Progenitor cell of endocrine pancreas (in vitro differentiated cells): Measurements from ENCODE around the gene LGSN. TPM values are rescaled to one million over a fixed set of nuclear protein-coding genes. Genes with fewer than 3 reads are reported as not detected.
"Not testable (repeated sequence)": the region's sequence is repeated elsewhere in the genome, so short reads cannot be mapped to it uniquely, and the experiment has no call there.

ENCODE experiments used
- DNase-seq: peaks from one replicate; pipeline ENCODE4 v3.0.0; 2021; ENCODE audit warnings: low spot score; ENCODE audit not compliant: unreplicated experiment
- H3K27ac Mint-ChIP-seq: 2 replicates; pipeline ENCODE4 v1.8.0; 2021; ENCODE audit warnings: mild to moderate bottlenecking, moderate library complexity, mixed read lengths
- H3K27me3 Mint-ChIP-seq: 2 replicates; pipeline ENCODE4 v1.8.0; 2021; ENCODE audit warnings: mixed read lengths
- H3K36me3 Mint-ChIP-seq: 2 replicates; pipeline ENCODE4 v1.8.0; 2022; ENCODE audit warnings: mixed read lengths; ENCODE audit not compliant: insufficient read depth
- H3K4me1 Mint-ChIP-seq: 2 replicates; pipeline ENCODE4 v1.8.0; 2021; ENCODE audit warnings: low read depth, mixed read lengths
- H3K4me3 Mint-ChIP-seq: 2 replicates; pipeline ENCODE4 v1.8.0; 2021; ENCODE audit warnings: low read depth, mild to moderate bottlenecking, moderate library complexity, mixed read lengths
- H3K9me3 Mint-ChIP-seq: 2 replicates; pipeline ENCODE4 v1.8.0; 2021; ENCODE audit warnings: low read depth, mixed read lengths
- total RNA-seq: library from RNA; stranded (reverse); gene quantifications from 2 replicates; pipeline ENCODE4 v1.2.1, GENCODE V29; 2021
- TF ChIP-seq, protein P1 (sequence below): fragments of 200-600 bp; sonication (generic); IDR thresholded peaks from one replicate; pipeline ENCODE4 v1.5.0; 2021; ENCODE audit warnings: antibody characterized with exemption, mild to moderate bottlenecking; ENCODE audit not compliant: unreplicated experiment

The LGSN gene
- total RNA-seq, 1 donor from 2014 or later = not detected

DNA sequence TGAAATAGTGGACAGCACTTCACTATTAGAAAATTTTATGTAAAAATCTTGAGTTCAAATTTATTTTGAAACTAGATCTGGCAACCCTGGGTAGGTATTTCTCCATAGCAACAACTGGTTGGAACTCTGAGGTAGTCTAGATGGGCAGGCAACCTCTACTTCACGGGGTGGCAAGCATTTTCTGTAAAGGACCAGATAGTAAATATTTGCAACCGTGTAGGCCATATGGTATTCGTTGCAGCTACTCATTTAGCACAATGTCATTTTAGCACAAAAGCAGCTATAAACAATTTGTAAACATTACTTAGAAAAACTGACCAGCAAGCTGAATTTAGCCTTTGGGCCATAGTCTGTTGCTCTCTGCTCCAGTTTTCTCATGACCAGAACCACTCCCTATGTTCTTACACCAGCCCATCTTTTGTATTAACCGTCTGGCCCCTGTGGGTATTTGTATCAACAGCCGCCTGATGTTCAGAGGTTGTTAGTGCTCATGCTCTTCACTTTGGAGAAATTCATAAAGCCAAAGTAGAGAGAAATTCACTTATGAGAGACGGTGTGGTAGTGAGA is 29.2 kb downstream of the LGSN start:
- no peak for DNase-seq
- Mint-ChIP-seq H3K27ac (no peak overlapping the region), H3K36me3 (no peaks in the 10 kb centered on the region), H3K4me1 (no peaks in the 10 kb centered on the region), H3K4me3 (no peak overlapping the region), H3K27me3 (no peaks in the 10 kb centered on the region), H3K9me3 (no peaks in the 10 kb centered on the region)
- TF ChIP-seq, protein P1, sequence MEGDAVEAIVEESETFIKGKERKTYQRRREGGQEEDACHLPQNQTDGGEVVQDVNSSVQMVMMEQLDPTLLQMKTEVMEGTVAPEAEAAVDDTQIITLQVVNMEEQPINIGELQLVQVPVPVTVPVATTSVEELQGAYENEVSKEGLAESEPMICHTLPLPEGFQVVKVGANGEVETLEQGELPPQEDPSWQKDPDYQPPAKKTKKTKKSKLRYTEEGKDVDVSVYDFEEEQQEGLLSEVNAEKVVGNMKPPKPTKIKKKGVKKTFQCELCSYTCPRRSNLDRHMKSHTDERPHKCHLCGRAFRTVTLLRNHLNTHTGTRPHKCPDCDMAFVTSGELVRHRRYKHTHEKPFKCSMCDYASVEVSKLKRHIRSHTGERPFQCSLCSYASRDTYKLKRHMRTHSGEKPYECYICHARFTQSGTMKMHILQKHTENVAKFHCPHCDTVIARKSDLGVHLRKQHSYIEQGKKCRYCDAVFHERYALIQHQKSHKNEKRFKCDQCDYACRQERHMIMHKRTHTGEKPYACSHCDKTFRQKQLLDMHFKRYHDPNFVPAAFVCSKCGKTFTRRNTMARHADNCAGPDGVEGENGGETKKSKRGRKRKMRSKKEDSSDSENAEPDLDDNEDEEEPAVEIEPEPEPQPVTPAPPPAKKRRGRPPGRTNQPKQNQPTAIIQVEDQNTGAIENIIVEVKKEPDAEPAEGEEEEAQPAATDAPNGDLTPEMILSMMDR = no peak

- no peaks in the 10 kb centered on the region for H3K4me1 Mint-ChIP-seq
- H3K4me3 Mint-ChIP-seq = no peak overlapping the region
- TF ChIP-seq, protein P1 = no peak
- H3K36me3 Mint-ChIP-seq = no peaks in the 10 kb centered on the region
- H3K27ac Mint-ChIP-seq = no peak overlapping the region
- H3K9me3 Mint-ChIP-seq = no peaks in the 10 kb centered on the region
- DNase-seq = no peak
- H3K27me3 Mint-ChIP-seq = no peaks in the 10 kb centered on the region
Measured at GRCh38 chr6:63289269-63289872, 30.4 kb downstream of the LGSN start.

- TF ChIP-seq, protein P1 = no peak
- Mint-ChIP-seq H3K27ac (no peak overlapping the region), H3K9me3 (no peaks in the 10 kb centered on the region), H3K4me1 (peaks cover 16% of the 10 kb centered on the region), H3K36me3 (no peaks in the 10 kb centered on the region), H3K27me3 (no peaks in the 10 kb centered on the region), H3K4me3 (no peak overlapping the region)
- DNase-seq = no peak
Measured at GRCh38 chr6:63280639-63281180, 39.1 kb downstream of the LGSN start.

GRCh38 chr6:63278916-63279315 is 40.9 kb downstream of the LGSN start:
- Mint-ChIP-seq H3K27ac (no peak overlapping the region), H3K4me1 (peaks cover 16% of the 10 kb centered on the region), H3K27me3 (no peaks in the 10 kb centered on the region), H3K36me3 (peaks cover 2% of the 10 kb centered on the region), H3K9me3 (peaks cover 3% of the 10 kb centered on the region), H3K4me3 (no peak overlapping the region)
- TF ChIP-seq, protein P1 = no peak
- no peak for DNase-seq

DNA sequence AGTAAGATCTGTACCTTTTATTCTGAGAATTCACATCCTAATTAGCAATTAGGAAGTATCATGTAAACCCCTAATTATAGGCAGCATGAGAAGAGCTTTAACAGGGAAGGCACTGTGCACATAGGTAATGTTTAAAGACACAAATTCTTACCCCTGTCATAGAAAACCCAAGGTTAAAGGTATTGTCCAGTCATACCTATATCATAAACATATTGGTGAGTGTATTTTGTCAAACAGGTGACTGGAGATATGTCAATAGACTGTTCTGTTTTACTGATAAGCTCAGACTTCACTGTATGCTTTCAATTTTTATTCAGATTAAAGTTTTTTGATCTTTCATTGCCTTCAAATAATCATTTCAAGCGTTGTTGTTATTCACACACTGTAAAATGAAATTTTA is 43.8 kb downstream of the LGSN start:
- DNase-seq = no peak
- Mint-ChIP-seq H3K4me3 (no peak overlapping the region), H3K27ac (no peak overlapping the region), H3K27me3 (no peaks in the 10 kb centered on the region), H3K4me1 (peaks cover 11% of the 10 kb centered on the region), H3K36me3 (peaks cover 2% of the 10 kb centered on the region), H3K9me3 (peaks cover 3% of the 10 kb centered on the region)
- TF ChIP-seq, protein P1 = no peak

GRCh38 chr6:63274795-63275430 is 44.9 kb downstream of the LGSN start:
- H3K9me3 Mint-ChIP-seq, H3K27ac Mint-ChIP-seq, H3K4me1 Mint-ChIP-seq, H3K27me3 Mint-ChIP-seq, H3K4me3 Mint-ChIP-seq, H3K36me3 Mint-ChIP-seq, DNase-seq: not testable (repeated sequence)
